T-helper 2 cell treated with Interferon-gamma antibody and Interleukin-4, amounts not matched to agents 100 ng/mL and 5 ng/mL, for 36 hours (primary cell): ENCODE measurements around the gene NAV1. TPM values are rescaled to one million over a fixed set of nuclear protein-coding genes. Genes with fewer than 3 reads are reported as not detected.
"Not testable (repeated sequence)": the region's sequence is repeated elsewhere in the genome, so short reads cannot be mapped to it uniquely, and the experiment has no call there.

Experiments used
- intact Hi-C: fragments of 100-400 bp; cut with micrococcal nuclease; formaldehyde crosslinking; loops from one replicate; pipeline ENCODE4 v1.15.1; 2023
- total RNA-seq: library from RNA; stranded (reverse); gene quantifications from 2 replicates; pipeline ENCODE4 v1.2.3, GENCODE V29; 2022

Gene NAV1
- total RNA-seq, 1 donor from 2014 or later = 2.3 TPM

- intact Hi-C loops = no loop called here
These were observed 3.5 kb downstream of the NAV1 start for GRCh38 chr1:201542309-201543035.

DNA sequence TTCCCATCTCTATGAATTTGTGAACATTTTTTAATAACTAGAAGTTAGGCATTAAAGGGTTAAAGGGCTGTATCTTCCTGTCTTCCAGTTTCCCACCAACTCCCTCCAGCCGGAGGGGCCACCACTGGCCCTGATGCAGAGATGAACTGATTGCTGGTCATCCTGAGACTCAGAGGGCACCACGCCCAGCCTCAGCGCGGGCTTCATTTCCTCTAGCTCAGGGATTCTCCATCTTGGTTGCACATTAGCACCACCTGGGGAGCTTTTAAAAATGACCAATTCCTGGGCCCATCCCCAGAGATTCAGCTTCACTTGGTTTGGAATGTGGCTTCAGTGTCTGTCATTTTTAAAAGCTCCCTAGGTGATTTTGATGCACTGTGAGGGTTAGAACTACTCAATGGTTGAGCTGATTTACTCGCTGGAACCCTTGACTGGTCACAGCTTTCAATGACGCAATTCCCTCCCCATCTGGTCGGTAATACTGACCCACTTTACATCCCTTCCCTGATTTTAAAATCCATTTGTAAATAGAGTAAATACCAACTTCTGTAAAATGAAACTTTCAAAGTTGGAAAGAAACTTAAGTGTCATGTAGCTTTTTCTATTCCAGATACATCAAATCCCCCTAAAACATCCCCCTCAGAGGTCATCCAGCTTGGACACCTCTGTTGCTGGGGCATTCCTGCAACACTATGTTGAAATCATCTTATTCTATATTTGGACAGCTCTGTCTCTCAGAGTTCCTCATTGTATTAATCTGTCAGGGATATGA is 5.1 kb downstream of the NAV1 start:
- intact Hi-C loops = no loop called here

GRCh38 chr1:201544710-201545109 is 5.8 kb downstream of the NAV1 start:
- intact Hi-C loops = no loop called here

DNA sequence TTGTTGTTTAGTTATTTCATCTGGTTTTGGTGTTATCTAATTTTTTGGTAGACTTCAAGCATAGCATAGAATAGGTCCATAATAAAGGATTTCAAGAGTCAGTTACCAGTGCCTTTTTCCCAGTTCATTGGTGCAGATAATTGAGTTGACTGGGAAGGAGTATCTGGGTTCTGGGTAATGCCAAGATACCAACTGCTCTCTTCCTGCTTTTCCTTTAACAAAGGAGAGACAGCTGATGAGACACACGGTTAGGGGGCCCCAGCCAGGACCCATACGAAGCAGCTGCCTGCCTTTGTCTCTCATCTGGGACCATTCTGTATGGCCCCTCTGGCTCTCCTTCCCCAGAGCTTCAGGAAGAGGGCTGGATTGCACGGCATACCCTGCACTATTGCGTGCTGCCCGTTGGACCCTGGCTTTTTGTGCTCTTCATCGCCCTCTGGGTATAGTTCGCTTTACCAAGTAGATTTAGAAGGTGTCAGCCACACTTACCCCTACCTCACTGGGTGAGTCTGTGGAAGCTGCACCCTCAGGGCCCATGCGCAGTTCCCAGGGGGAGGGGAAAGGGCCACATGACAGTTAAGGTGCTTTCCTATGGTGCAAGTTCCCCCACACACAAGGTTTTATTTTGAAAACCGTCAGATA is 7.0 kb downstream of the NAV1 start:
- intact Hi-C loops = no loop called here

GRCh38 chr1:201549522-201549921 is 10.6 kb downstream of the NAV1 start:
- intact Hi-C loops = not testable (repeated sequence)

- intact Hi-C loops = no loop called here
These were observed 12.2 kb downstream of the NAV1 start for GRCh38 chr1:201551096-201551495.

GRCh38 chr1:201551877-201552731 is 13.2 kb downstream of the NAV1 start:
- intact Hi-C loops = no loop called here

DNA sequence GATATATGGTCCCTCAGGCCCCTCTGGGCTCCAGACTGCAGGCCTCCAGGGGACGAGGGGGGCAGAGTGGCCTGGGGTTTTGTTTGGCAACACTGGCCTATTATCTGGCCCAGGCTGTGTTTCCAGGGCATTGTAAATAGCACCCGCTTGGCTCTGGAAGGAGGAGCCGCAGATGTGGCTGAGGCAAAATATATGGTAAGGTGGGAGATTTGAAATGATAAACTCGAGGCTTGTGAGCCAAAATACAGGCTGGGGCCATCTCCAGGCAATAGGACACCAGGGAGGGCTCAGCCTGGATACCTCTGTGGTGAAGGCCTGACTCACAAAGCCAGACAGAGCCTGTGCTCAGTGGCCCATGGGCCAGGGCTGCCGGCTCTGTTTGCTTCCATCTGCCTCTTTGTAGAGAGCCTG is 14.0 kb downstream of the NAV1 start:
- intact Hi-C loops = no loop called here

DNA sequence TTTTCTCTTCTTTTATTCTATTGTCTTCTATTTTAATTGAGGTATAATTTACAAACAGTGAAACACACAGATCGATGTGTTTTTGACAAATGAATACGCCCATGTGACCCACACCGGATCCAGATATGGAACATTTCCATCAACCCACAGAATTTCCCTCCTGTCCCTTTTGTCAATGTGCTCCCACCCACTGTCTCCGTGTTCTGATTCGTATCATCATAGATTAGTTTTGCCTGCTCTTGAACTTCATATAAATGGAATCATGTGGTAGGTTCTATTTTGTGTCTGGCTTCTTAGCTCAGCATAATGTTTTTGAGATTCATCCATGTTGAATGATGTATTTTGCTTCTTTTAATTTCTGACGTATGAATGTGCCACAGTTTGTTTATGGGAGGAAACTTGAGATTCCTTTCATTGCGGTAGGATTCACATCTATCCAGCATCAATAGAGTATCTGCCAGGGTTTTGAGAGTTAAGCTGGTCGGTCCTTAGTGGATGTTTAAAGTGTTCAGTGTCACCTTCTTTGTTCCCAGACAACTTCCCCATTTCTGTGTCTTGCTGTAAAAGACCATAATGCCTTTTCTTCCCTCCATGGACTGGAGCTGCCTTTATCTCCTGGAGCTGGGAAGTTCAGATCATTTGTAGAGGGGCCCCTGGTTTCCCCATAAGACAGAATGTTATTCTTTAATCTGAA is 14.7 kb downstream of the NAV1 start:
- intact Hi-C loops = no loop called here

DNA sequence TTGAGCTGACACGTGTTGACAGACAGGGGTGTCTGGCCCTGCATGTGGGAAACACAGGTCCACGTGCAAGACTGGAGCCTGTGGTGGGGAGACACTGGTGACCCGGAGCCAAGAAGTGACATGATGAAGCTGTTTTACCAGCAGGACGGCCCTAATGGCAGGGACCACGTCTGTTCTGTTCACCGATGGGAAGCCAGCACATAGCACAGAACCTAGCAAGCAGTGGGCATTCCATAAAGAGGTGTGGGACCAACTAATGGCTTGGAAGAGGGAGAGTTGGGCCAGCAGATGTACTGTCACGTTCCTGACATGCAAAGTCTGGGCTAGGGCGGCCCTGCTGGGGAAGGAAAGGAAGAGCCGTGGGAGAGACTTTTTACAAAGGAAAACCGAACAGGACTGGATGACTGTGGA is 15.3 kb downstream of the NAV1 start:
- intact Hi-C loops = no loop called here

DNA sequence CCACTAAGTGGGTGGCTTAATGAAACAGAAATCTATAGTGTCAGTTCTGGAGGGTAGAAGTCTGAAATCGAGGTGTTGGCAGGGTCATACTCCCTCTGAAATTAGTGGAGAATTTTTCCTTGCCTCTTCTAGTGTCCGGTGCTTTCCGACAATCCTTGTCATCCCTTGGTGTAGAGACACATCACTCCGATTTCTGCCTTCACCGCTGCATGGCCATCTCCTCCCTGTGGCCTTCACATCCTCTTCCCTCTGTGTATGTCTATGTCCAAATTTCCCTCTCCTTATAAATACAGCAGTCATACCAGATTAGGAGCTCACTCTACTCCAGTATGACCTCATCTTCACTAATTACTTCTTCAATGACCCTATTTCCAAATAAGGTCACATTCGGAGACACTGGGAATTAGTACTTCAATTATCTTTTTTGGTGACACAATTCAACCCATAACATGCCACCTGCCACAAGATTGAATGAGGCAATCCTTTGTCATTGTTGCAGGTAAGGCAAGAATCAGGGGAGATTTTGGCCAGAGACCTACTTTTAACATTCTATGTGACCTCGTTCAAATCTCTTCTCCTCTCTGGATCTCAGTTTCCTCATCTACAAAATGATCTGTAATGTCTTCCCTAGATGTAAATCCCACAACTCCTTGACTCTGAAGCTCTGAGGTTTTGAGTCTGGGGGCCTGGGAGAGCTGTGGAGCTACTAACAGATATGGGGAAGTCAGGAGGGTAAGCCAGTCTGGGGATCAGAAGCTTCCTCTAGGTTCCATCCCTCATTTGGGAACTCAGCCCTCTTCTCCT is 16.1 kb downstream of the NAV1 start:
- intact Hi-C loops = no loop called here

DNA sequence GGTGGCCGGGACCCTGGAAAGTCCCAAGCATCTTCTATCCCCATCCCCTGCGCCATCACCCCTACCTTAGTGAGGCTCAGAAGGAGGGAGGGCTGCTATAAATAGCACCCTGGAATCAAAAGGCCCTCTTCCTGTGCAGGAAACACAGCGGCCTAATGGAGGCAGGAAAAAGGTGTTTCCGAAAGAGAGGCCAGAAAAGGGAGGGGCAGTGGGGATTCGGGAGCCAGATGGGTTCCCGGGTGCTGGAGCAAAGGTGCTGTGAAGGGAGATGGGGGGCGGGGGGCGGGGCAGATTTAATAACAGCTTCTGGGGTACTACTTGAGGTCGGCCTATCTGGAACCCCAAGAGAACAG is 16.6 kb downstream of the NAV1 start:
- intact Hi-C loops = no loop called here

DNA sequence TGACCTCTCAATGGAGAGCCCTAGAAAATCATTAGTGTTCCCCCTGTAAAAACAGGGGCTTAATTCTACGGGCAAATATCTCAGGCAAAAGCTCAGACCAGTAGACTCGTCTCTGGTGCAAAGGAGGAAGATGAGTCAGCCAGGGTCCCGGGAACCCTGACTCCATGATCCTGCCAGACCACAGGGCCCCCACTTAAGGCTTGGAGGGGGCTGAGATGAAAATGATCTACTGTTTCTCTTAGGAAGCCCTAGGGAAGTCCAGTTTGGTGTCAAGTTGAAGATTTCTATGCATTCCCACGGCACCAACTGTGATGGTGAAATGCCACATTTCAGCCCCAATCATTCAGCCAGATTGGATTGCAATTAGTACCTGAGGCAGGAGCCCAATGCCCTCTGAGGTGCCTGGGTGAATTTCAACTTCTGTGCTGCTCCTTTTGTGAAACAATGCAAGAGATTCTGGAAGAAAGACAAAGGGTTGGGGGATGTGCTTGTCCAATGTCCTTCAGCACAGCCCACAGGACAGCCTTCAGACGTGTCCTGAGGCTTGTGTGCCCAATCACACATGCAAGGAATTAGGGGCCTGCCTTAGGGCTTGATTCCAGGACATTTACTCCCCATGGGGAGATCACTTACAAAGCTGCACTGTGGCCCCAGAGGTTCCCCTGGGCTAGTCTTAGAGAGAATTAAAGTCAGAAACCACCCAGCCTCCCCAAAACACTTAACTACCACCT is 18.1 kb downstream of the NAV1 start:
- intact Hi-C loops = no loop called here

GRCh38 chr1:201557572-201557958 is 18.6 kb downstream of the NAV1 start:
- intact Hi-C loops = no loop called here

GRCh38 chr1:201559679-201560162 is 20.8 kb downstream of the NAV1 start:
- intact Hi-C loops = loop anchor here (1.0 kb wide), 2 partner anchors 145 to 233 kb away; no protein-coding TSS in a partner anchor

- intact Hi-C loops = no loop called here
These were observed 21.6 kb downstream of the NAV1 start for GRCh38 chr1:201560328-201561194.

- intact Hi-C loops = no loop called here
These were observed 22.3 kb downstream of the NAV1 start for GRCh38 chr1:201561195-201561564.

DNA sequence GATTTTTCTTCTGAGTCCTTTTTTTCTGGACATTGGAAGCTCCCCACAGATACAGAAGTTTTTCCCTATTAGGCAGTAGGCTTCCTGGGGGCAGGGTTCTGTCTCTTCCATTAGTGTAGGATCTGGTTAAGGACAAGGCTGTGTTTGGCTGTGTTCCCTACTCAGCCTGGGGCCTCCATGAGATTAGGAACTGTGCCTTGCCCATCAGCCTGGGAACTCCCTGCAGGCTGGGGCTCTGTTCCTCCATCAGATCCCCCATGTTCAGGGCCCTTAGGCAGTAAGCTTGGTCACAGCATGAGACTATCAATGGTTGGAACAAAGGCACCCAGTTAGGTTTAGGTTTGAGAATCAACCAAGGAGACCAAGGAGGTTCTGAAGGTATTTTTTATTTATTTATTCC is 22.7 kb downstream of the NAV1 start:
- intact Hi-C loops = no loop called here
